Measurements from ENCODE around the gene CCDC47.

- TF ChIP-seq EZH2 (IDR thresholded peaks at IDR 0.05; ENCODE audit: borderline replicate concordance, insufficient read depth, low read depth, low read length, poor library complexity, severe bottlenecking) (no peak), CTCF (IDR thresholded peaks at IDR 0.05) (no peak)
Observed at GRCh38 chr17:63820963-63821561, 47.7 kb upstream of the CCDC47 start.

All from B cell (primary cell).